GM21825 (cell line): ENCODE data around the gene SACM1L.

ENCODE experiments used
- ATAC-seq: cut with Tn5 transposase; IDR thresholded peaks from one replicate; pipeline ENCODE4 v1.9.1; 2021; ENCODE audit warnings: mild to moderate bottlenecking, moderate library complexity; ENCODE audit not compliant: unreplicated experiment

The SACM1L gene

DNA sequence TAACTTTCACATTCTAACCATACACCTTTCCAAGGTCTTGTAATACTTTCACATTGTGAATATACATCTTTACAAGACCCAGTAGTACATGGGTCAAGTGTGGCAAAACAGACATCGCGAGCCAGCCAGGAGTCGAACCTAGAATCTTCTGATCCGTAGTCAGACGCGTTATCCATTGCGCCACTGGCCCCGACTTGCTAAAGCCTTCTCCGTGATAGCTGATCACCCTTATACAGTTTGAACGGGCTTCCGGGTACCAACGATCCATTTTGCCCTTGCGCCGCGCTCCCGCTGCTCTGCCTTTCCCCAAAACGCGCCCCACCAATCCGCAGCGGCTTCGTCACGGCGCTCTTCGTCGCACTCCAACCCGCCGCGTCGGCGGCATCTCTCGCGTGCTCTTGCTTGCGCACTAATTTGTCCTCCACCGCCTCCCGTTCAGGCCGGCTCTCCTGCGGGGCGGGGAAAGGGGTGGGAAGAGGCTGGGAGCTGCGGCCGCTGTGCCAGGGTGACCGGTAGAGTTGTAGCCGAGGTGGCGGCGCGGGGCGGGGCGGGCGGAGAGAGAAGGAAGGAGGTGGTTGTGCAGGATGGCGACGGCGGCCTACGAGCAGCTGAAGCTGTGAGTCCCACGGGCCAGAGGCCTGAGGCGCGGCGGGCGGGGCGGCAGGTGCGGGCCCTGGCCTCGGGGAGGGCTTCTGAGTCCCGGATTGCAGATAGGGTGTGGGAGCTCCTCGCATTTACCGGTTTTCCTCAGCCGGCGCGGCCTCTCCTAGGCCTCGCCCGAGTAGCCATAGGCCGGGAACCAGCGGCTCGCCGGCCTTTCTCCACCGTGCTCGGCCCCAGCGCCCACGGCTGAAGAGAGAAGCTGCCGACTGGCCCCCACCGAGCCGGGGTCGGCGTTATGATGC is at the start of gene SACM1L:
TSS of gene SACM1L (plus strand) at position 515 of the 905 bp plus-strand sequence. CDS start at position 585, 70 bp downstream.
- ATAC-seq, result peak; percentile 87

- no peak for ATAC-seq
Measured at GRCh38 chr3:45640091-45640507, 49.1 kb upstream of the SACM1L start.

- no peak for ATAC-seq
Measured at GRCh38 chr3:45640724-45641361, 48.4 kb upstream of the SACM1L start.

DNA sequence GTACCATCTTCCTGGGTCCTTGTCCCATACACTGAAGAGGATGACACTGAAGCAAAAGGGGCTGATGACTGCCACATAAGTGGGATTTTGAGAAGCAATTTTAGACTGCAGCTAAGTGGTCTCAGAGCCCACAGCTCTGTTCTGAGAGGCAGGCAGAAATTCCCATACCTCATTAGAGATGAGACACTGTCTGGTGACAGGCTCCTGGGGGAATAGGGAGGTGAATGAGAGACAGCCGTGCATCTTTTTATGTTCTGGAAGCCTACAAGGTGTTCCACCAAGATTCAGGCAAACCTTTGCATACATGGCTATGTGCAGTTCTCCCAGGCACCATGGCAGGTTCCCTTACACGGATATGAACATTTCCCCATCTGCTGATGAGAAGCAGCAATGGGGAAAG is 47.4 kb upstream of the SACM1L start:
- no peak for ATAC-seq

GRCh38 chr3:45642731-45643152 is 46.5 kb upstream of the SACM1L start:
- ATAC-seq, result no peak

DNA sequence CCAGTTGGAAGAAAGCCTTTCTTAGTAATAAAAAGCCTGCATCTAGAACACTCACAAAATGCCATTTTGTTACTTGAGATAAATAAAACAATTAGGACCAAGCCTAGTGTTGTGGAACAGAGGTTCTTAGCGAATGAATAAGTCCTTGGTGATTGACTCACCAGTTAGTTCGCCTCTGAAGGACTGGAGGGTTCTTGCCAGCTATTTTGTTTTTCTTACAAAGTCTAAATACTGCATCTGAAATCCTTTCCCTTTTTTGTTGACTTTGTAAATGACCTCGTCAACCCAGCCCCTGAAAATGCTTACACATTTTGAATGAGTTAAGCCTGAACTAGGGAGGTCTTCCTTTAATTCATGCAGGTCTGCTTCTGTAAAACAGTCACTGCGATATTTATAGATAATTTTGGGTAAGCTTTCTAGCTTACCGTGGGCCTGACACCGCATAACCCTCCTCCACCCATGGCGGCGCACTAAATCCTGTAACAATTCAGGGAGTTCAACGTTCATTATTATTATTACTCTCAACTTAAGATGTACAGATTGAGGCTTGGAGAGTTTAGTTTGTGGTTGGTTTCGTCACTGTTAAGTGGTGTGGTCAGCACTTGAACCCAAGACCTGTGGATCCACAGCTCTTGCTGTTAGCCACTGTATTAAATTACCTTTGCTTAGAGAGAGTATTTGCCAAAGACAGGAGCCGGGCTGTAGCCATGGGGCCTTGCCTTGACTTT is 45.0 kb upstream of the SACM1L start:
- no peak for ATAC-seq

DNA sequence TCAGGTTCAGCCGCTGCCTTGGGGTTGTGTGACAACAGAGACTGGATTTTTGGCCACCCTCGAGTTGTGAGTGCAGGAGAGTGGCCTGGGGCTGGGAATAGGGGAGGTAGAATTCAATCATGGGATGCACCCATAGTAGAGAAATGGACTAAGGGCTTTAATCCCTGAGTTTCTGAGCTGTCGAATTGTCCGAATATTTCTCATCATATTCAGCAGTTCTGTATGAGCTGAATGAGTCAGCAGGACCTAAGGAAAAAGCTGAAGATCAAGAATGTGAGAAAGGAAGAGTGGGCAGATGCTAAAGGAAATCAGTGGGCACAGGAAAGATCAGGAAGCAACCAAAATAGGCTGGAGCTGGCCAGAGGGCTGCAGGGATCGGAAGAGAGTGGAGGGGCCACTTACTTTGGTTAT is 44.4 kb upstream of the SACM1L start:
- ATAC-seq, result no peak

- no peak for ATAC-seq
Measured at GRCh38 chr3:45646051-45646585, 43.1 kb upstream of the SACM1L start.

DNA sequence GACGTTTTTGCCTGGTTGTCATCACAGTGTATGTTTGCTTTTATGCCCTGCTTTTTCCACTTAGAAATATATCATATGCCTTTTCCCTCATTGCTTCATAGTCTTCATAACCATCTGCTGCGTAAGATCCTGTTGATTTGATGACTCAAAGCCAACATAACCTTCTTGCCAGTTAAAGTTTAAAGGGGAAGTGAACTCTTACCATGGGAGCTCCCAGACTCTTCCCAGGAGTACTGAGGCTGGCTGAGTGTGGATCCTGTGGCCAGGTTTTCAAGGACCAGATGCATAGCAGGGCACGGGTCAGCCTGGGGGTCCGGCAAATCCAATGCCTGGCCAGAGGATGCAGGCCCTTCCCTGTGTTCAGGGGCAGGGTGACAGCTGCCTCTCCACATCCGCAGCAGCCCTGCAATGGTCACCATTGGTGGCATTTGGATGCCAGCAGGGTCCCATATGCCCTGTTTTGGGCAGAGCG is 42.0 kb upstream of the SACM1L start:
- ATAC-seq, result no peak

- ATAC-seq, result no peak
Measured at GRCh38 chr3:45653205-45653604, 36.0 kb upstream of the SACM1L start.

- ATAC-seq, result no peak
Measured at GRCh38 chr3:45654397-45654944, 34.7 kb upstream of the SACM1L start.

DNA sequence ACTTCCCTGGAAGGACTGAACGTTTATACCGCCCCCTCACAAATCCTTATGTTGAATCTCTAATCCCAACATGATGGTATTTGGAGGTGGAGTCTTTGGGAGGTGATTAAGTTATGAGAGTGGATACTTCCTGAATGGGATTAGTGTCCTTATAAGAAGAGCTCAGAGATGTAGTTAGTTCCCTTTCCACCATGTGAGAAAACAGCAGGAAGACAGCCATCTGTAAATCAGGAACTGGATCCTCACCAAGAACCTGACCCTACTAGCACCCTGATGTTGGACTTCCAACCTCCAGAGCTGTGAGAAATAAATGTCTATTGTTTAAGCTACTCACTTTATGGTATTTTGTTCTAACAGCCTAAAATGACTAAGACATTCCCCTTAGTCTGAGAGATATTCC is 33.3 kb upstream of the SACM1L start:
- no peak for ATAC-seq

DNA sequence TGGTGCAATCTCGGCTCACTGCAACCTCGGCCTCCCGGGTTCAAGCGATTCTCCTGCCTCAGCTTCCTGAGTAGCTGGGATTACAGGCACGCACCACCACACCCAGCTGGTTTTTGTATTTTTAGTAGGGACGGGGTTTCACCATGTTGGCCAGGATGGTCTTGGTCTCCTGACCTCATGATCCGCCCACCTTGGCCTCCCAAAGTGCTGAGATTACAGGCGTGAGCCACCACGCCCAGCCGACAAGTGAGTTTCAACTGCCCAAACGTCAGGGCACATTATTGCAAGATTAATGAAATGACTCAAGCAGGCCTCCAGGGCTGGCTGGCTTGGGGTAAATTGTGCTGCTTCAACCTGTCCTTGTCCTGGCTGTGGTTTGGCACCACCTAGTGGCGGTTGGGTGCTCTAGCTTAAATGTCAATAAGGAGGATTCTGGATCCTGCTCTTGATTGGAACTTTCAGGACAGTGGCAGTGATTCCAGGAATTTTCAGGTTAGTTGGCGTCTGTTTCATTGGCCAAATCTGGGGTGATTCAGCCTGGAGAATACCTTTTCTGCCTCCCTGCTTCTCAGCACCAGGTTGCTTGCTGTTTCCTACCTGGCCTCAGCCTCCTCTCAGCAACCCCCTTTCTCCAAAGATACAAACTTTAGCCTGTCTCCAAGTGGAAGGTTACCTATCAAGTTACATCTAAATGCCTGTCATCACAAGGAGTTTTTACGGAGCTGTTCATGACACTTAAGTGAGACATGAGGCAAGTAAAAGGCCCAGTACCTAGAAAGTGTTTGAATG is 32.4 kb upstream of the SACM1L start:
- ATAC-seq, result peak; percentile 56

GRCh38 chr3:45657853-45658252 is 31.3 kb upstream of the SACM1L start:
- ATAC-seq, result peak; percentile 62

- ATAC-seq, result no peak
Measured at GRCh38 chr3:45659661-45660566, 29.3 kb upstream of the SACM1L start.

- no peak for ATAC-seq
Measured at GRCh38 chr3:45660567-45660901, 28.7 kb upstream of the SACM1L start.

GRCh38 chr3:45664578-45664977 is 24.6 kb upstream of the SACM1L start:
- peak; percentile 72 for ATAC-seq

DNA sequence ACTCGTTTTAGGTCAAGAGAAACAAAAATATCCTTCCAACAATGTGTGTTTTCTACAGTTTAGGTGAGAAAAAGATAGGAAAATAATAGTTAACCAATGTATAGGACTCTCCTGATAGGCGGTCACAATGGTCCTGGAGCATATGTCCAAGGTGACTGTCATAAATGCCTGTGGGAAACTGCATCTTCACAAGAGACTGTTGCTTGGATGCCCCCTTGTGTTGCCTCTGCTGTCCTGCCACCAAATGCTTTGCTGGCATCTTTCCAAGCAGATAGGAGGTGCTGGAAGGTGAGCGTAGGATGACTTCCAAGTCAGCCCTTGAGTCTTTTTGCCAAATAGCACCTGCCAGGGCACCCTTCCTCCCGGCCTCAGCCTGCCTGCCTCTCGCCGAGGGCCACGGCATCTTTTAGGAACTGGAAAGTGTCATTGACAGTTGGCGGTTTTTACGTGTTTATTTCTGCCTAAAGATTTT is 24.1 kb upstream of the SACM1L start:
- ATAC-seq, result no peak
